GM21447 (cell line): ENCODE data around the gene MORF4L1.
"Not testable (repeated sequence)": the region's sequence is repeated elsewhere in the genome, so short reads cannot be mapped to it uniquely, and the experiment has no call there.

Source experiments
- ATAC-seq: cut with Tn5 transposase; IDR thresholded peaks from one replicate; pipeline ENCODE4 v1.9.1; 2021; ENCODE audit not compliant: unreplicated experiment

The MORF4L1 gene

GRCh38 chr15:78872155-78872971, at the start of gene MORF4L1:
Gene MORF4L1 (plus strand): TSS chr15:78872890. CDS start chr15:78873018, 128 bp downstream.
- ATAC-seq = peak; percentile 76

GRCh38 chr15:78828920-78829319, 43.8 kb upstream of the MORF4L1 start:
- no peak for ATAC-seq

- no peak for ATAC-seq
Observed at GRCh38 chr15:78830514-78831228, 42.0 kb upstream of the MORF4L1 start.

GRCh38 chr15:78831229-78832207, 41.2 kb upstream of the MORF4L1 start:
- no peak for ATAC-seq

GRCh38 chr15:78836333-78836732, 36.4 kb upstream of the MORF4L1 start:
- ATAC-seq = no peak

- no peak for ATAC-seq
Observed at GRCh38 chr15:78837131-78837530, 35.6 kb upstream of the MORF4L1 start.

- ATAC-seq = no peak
Observed at GRCh38 chr15:78837543-78837942, 35.1 kb upstream of the MORF4L1 start.

GRCh38 chr15:78838489-78838888, 34.2 kb upstream of the MORF4L1 start:
- ATAC-seq = no peak

GRCh38 chr15:78839151-78839550, 33.5 kb upstream of the MORF4L1 start:
- not testable (repeated sequence) for ATAC-seq

GRCh38 chr15:78840661-78841375, 31.9 kb upstream of the MORF4L1 start:
- no peak for ATAC-seq

GRCh38 chr15:78841376-78841706, 31.3 kb upstream of the MORF4L1 start:
- no peak for ATAC-seq

- ATAC-seq = peak; percentile 42
Observed at GRCh38 chr15:78841891-78842290, 30.8 kb upstream of the MORF4L1 start.

- ATAC-seq = peak; percentile 46
Observed at GRCh38 chr15:78842519-78842918, 30.2 kb upstream of the MORF4L1 start.

- ATAC-seq = not testable (repeated sequence)
Observed at GRCh38 chr15:78846906-78847305, 25.8 kb upstream of the MORF4L1 start.

GRCh38 chr15:78847387-78847906, 25.2 kb upstream of the MORF4L1 start:
- not testable (repeated sequence) for ATAC-seq

- ATAC-seq = no peak
Observed at GRCh38 chr15:78850352-78850751, 22.3 kb upstream of the MORF4L1 start.

- no peak for ATAC-seq
Observed at GRCh38 chr15:78850941-78851755, 21.5 kb upstream of the MORF4L1 start.

GRCh38 chr15:78853500-78853899, 19.2 kb upstream of the MORF4L1 start:
- ATAC-seq = no peak

- ATAC-seq = no peak
Observed at GRCh38 chr15:78854833-78855372, 17.8 kb upstream of the MORF4L1 start.
